ENCODE data around the gene VWA3B.
"Not testable (repeated sequence)": the region's sequence is repeated elsewhere in the genome, so short reads cannot be mapped to it uniquely, and the experiment has no call there.

Gene VWA3B

DNA sequence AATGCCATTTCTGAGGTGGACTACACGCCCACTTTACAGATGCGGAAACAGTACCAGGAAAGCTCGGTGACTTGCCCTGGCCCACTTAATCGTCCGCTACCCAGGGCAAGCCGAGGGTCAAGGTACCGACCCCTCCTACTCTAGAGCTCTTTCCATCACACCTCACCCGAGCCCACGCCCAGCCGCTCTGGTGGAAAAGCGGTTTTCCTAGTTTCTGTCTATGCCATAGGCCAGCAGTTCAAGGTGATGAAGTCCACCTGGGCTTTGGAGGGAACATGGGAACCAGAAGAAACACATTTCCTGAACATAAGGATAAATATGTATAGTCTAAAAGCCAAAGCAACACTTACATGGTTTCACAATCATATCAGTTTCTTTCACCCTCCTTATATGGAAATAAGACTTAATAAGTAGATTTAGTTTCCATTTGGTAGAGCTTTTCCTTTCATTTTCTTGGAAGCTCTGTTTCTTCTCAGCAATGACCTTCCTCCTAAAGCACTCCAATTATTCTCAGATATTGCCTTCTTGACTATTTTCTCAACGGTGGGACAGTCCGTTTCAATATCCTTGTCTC, 567 bp downstream of the VWA3B start:
- no peak for DNase-seq

DNA sequence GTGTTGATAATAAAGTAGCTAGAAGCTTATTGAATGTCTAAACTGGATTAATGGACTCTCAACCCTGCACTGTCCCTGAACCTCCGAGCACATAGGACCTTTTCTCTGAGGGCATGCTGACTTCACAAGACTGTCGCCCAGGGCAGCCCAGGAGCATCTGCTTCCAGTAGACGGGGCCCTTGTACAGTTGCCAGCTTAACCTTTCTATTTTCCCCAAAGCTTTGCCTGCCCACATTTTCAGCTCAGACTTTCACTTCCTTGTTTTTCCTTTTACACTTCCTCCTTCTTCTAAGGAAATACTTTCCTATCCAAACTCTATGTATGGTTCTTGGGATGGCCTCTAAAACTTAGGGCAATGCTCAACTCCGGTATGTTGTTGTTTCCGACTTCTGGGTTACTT, 1.3 kb downstream of the VWA3B start:
- no peak for DNase-seq

DNA sequence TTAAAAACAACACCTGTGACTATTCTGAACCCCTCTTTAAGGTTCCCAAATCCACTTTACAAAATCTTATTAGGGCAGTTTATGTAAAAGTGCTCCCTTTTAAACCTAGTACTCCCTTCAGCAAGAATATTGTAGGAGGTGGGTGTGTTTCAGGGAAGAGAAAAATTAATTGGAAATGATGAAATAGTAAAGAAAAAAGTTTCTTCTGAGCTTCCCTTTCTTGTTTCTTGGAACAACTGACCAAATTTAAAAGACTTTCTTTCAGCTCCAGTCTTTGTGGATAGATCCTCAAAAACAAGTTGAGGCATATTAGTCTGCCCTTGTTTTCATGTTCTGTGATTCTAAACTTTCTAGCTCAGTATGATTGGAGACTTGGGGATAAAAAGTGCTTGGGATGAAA, 3.0 kb downstream of the VWA3B start:
- no peak for DNase-seq

DNA sequence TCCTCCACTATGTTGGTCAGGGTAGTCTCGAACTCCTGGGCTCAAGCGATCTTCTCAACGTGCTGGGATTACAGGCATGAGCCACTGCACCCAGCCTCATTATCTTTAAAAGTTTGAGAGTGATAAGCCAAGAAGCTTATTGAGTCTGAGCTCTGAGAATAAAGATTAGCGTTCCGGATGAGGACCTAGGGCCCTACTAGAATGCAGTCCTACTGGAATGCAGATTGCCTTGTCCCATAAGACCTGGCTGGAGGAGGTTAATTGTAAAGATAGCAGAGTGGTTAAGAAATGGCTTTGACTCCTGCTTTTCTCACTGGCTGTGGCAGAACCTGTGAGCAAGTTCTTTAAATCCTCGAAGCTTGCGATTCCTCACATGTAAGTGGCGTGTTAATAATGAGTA, 4.0 kb downstream of the VWA3B start:
- no peak for DNase-seq

DNA sequence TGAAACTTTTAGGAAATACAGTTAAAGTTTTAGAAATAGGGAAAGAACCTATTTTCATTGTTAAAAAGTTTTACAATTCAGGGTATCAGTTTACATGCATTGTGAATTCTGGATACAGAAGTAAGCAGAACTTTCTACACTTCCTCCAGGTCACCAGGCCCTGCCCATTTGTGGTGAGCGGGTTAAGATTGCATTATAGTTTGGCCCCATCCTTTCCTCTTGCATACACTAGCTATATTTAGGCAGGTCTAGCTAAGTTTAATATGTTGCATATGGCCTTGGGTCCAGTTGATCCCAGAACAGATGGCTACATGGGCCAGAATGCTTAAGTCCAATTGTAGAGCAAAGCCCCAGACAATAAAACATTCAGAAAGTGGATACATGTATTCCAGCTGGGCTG, 4.8 kb downstream of the VWA3B start:
- no peak for DNase-seq

DNA sequence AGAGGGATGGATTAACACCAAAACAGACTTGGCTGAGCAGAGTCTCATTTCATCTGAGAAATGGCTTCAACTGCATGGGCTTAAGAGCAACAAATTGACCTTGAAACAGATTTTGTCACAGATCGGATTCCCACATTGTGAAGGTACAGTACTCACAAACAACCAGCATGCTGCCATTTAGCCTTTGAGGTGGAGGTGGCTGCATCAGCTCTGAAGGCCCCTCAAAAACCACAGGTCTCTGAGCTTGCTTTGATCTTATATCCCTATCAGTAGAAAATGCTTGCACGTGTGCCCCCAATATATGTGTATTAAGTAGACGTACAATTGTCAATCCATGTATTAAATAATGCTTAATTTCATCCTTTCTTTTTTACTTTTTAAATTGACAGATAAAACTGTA, 6.2 kb downstream of the VWA3B start:
- DNase-seq, result no peak

DNA sequence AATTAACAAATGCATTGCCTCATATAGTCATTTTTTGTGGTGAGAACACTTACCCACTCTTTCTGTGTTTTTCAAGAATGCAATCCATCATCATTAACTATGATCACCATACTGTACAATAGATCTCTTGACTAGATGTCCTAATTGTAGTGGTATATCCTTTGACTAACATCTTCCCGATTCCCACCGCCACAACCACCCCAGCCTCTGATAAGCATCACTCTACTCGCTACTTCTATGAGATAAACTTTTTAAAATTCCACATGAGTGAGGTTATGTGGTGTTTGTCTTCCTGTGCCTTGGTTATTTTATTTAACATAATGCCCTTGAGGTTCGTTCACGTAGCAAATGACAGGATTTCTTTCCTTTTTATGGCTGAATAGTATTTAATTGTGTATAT, 6.6 kb downstream of the VWA3B start:
- DNase-seq, result no peak

DNA sequence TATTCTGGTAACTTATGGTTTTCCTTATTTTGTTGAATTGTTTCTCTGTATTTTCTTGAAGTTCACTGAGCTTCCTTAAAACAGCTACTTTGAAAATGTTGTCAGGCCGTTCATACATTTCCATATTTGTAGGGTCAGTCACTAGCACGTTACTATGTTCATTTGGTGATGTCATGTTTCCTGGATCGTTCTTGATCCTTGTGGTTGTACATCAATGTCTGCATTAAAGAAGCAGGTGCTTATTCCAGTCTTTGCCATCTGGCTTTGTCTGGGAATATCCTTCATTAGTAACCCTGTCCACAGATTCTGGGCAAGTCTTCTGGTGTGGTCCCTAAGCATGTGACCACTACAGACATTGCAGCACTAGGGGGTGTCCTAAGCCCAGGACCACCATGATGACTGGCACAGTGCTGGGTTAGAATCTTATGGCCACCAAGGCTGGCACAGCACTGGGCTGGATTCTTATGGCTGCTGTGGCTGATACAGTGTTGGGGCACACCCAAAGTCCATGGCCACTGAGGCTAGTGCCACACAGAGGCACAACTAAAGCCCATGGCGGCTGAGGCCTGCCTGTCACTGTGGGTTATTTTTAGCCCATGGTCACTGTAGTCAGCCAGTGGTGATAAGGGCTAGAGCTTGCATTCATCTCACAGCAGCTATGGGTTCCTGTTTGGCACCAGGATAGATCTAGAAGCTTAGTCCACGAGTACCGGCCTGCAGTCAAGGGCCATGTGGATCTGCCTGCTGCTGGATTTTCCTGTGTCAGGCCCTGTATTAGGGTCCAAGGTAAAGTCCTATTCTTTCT, 13.2 kb downstream of the VWA3B start:
- no peak for DNase-seq

DNA sequence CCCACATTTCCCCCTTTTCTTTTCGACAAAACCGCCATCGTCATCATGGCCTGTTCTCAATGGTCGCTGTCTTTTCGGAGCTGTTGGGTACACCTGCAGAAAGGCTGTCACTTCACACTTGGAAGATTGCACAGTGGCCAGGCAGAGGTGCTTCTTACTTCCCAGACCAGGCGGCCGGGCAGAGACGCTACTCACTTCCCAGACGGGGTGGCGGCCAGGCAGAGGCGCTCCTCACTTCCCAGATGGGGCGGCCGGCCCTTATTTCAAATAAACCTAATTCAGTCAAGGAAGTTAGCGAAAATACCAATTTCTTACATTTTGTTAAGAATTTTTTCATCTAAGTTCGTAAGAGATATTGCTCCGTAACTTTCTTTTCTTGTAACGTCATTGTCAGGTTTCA, 15.3 kb downstream of the VWA3B start:
- DNase-seq, result not testable (repeated sequence)

DNA sequence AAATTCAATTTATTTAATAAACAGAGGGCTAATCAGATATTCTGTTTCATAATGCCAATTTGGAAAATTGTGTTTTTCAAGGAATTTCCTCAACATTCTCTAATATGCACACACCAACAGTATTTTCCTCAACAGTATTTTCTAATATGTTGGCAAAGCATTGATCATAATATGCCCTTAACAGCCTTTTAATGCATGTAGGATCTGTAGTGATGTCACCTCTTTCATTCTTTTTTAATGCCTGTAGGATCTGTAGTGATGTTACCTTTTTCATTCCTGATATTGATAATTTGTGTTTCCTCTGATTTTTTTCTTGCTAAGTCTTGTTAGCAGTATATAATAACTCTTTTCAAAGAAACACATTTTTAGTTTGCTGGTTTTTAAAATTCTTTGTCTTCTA, 15.9 kb downstream of the VWA3B start:
- no peak for DNase-seq

DNA sequence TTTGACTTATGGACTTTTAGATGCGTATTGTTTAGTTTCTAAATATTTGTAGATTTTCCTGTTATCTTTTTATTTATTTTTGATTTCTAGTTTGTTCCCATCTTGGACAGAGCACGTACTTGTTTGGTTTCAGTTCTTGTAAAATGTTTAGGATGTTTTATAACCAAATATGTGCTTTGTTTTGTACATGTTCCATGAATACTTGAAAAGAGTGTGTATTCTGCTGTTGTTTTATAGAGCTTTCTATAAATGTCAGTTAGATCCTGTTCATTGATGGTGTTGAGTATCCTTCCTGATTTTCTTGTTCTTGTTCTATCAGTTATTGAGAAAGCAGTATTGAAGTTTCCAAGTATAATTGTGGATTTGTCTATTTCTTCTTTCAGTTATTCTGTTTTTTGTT, 21.1 kb downstream of the VWA3B start:
- no peak for DNase-seq

DNA sequence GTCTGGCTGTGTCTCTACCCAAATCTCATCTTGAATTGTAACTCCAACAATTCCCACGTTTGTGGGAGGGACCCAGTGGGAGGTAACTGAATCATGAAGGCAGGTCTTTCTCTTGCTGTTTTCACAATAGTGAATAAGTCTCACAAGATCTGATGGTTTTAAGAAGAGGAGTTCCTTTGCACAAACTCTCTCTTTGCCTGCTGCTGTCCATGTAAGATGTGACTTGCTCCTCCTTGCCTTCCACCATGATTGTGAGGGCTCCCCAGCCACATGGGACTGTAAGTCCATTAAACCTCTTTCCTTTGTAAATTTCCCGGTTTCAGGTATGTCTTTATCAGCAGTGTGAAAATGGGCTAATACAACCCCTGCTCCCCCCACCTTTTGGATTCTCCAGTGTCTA, 23.8 kb downstream of the VWA3B start:
- DNase-seq, result no peak

DNA sequence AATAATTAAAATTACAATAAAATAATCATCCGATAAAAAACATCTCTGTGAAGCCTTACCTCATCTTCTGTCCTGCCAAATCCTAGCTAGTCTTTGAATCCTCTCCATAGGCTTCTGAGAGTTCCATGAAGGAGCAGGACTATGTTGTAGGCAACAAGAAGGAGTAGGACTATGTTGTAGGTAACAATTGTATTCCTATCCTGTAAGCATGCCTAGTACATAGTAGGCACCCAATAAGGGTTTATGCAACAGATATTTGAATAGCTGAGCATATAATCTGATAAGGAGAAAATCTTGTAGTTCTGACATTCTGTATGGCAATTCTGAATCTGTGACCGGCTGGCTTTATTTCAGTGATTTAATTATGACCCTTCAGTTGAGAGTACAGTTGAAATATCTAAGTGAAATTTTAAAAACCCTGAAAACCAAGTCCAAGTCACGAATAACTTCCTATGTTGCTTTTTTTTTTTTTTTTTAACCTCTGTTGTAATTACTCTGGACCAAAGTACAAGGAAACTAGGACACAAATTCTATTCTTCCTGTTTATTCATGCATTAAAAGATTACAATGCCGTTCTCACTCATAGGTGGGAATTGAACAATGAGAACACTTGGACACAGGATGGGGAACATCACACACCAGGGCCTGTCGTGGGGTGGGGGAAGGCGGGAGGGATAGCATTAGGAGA, 27.8 kb downstream of the VWA3B start:
- no peak for DNase-seq

DNA sequence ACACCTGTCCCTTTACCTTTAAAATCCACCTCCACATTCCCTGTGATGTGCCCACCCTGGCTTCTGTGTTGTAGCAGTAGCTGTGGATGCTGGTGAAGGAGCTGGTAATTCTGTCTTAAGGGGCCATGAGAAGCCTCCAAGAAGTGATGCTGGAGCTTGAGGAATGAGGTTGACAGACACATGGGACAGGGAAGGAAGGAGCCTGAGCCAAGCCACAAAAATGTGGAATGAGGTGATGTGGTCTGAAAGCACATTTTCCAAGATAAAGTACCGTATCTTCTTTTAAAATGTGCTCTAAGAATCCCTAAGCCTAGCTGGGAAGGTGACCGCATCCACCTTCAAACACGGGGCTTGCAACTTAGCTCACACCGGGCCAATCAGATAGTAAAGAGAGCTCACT, 31.2 kb downstream of the VWA3B start:
- no peak for DNase-seq

DNA sequence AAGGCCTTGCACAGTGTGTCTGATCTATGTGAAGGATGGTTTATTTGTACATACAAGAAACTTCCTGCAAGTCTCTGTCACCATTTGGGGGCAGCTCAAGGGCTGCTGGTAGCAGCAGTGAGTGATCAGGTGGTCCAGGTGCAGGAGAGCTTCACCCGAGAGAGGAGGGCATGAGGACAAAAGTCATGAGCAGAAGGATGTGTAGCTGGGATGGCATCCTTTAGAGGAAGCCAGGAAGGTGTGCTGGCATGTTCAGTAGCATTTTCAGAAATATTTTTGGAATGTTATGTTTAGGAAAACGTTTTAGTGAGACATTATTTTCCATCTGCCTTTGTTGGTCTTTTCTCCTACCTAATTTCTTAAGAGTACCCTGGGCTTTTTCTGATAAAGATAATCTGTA, 31.9 kb downstream of the VWA3B start:
- no peak for DNase-seq

DNA sequence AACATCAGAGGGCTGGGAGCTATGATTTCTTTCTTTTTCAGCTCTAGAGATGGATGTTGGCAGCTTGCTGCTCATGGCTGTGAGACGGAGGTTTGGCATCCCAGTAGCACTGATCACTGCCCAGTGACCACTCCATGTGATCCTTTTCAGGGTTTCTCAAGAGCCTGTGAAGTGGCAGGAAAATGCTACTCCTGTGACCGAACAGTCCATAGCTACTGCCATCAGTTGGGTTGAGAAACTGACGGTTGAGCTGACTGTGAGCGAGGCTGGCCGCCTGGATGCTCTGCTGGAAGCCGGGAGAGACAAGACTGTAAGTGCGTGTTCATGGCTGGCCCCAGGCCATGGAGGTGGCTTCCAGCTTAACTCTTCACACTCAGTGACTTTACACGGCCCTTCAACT, 34.2 kb downstream of the VWA3B start:
- DNase-seq, result no peak

DNA sequence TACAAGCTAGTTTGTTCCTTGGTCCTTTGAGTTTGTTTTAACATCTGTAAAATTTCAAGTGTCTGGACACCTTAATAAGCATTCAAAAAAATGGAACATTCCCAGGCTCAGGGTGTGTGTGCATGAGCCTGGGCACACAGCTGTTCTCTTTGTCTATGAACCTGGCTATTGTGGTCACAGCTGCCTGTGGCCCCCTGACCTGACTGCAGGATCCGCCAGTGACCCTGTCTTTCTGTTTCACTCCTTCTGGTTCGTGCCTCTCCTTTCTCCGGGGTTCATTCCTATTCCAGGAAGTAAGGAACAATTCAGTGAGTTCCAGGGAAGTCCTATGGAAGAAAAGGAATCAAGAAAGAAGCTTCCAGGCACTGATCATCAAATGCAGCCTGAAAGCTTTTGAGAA, 35.6 kb downstream of the VWA3B start:
- DNase-seq, result no peak

DNA sequence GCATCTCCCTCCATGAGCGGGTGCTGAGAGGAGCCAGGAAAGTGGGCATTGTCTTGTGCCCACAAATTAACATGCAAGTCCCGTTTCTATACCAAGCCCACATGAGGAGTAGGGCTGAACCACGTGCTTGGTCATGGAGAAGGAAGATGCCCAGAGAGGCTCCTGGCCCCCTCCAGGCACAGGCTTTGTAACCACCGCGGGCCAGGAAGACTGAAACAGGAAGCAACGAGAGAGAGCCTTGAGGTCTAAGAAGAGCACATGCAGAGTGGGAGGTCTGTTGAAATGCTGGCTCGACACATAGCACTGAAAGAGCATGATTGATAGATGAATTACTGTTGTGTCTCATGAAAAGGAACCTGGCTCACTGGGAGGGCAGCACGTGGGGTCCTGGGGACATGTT, 36.3 kb downstream of the VWA3B start:
- DNase-seq, result no peak

DNA sequence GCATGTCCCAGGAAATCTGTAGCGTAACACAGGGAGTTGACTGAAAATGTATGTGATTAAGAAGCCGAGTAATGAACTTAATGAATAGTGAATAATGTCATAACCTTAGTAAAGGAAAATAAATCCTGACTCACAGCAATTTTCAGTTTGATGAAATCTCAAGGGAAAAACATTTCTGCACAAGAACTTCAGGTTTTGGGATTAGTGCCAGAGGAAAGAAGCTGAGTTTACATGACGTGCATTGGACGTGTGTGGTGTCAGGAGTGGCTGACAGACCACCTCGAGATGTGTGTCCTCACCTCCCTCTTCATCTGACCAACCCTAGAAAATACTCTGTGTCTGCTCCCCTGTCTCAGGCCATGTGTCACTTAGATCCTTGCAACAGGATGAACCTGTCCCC, 39.1 kb downstream of the VWA3B start:
- no peak for DNase-seq

DNA sequence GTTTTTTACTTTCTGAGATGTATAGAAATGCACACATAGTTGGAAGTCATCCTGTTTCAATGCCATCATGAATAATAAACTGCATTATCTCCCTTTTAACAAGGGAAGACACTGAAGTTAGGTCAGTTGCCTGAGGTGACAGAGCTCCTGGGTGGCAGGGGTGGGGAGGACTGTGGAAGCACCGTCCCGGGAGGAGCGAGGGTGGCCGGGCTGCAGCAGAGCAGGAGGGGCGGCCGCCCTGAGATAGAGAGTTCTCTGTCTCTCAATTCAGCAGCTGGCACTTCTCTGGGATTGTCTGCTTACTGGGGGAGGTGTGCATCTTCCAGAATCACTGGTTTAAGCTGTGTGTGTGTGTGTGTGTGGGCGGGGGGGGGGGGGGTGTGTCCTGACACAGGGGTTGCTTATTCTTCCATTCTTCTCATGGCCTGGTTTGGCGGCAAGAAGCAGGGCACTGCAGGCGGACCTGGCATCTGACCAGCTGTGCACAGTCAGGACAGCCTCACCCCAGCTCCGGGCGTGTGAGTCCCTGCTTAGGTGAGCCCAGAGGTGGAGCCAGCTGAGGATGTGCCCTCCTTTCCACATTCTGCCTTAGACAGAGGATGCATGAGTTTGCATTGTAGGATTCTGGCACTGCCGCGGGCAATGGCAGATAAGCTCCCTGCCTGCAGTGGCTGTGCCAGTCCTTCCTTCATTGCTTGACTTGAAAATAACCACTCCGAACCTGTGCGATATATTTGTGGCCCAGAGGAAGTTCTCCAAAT, 40.4 kb downstream of the VWA3B start:
- DNase-seq, result no peak

DNA sequence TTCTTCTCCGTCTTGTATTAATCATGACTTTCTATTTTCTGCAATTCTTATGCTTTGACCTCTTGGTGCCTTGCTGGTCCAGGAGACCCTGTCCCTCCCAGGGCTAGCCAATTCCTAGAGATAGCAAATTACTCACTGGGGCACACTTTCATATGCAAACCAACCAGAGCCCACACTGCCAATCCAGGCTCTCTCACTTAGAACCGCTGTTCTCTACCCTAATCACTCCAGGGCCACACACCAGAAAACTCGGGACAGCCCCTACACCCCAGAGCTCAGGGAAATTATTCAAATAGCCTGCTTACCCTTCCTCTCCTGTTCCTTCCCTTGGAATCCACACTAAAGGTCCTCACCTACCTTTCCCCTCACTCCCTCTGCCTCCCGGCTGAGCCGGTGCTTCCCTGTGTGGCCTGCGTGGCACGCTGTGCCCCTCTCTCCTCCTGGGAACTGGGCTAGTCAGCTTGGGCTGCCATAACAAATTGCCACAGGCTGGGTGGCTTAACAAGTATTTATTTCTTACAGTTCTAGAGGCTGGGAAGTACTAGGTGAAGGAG, 41.7 kb downstream of the VWA3B start:
- no peak for DNase-seq

DNA sequence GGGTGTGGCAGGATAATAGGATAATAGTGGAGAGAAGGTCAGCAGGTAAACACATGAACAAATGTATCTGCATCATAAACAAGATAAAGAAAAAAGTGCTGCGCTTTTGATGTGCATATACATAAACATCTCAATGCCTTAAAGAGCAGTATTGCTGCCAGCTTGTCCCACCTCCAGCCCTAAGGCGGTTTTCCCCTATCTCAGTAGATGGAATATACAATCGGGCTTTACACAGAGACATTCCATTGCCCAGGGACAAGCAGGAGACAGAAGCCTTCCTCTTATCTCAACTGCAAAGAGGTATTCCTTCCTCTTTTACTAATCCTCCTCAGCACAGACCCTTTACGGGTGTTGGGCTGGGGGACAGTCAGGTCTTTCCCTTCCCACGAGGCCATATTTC, 43.1 kb downstream of the VWA3B start:
- not testable (repeated sequence) for DNase-seq

Measured in CD4-positive, alpha-beta T cell treated with Interleukin-10 for 1 hour (primary cell).